Activated CD4-positive, alpha-beta T cell treated with anti-CD3 and anti-CD28 coated beads, Interleukin-2, amount 10 ng/mL, durations not matched to agents 7 days and 5 days (primary cell): ENCODE data around the gene DSCAML1. TPM values are rescaled to one million over a fixed set of nuclear protein-coding genes. Genes with fewer than 3 reads are reported as not detected.

Experiments
- CTCF ChIA-PET: fragments of 350-600 bp; sonication (Branson Sonifier 250); formaldehyde crosslinking; loops from one replicate; lab custom pipeline; 2021; ENCODE audit warnings: antibody characterized with exemption; lab: Charles Lee
- POLR2A ChIA-PET: fragments of 350-600 bp; sonication (Branson Sonifier 250); formaldehyde crosslinking; loops from one replicate; lab custom pipeline; 2021; ENCODE audit warnings: antibody characterized with exemption; lab: Charles Lee
- DNase-seq: peaks from one replicate; pipeline ENCODE4 v3.0.0-alpha.2; 2020
- H3K27ac Mint-ChIP-seq: one replicate; pipeline ENCODE4 v1.8.0; 2021; ENCODE audit warnings: mild to moderate bottlenecking, moderate library complexity, mixed read lengths
- H3K27me3 Mint-ChIP-seq: one replicate; pipeline ENCODE4 v1.8.0; 2021; ENCODE audit warnings: mixed read lengths
- H3K36me3 Mint-ChIP-seq: one replicate; pipeline ENCODE4 v1.8.0; 2021; ENCODE audit warnings: low read depth, mixed read lengths
- H3K4me1 Mint-ChIP-seq: one replicate; pipeline ENCODE4 v1.8.0; 2021; ENCODE audit warnings: mixed read lengths
- H3K4me3 Mint-ChIP-seq: one replicate; pipeline ENCODE4 v1.8.0; 2021; ENCODE audit warnings: mild to moderate bottlenecking, moderate library complexity, mixed read lengths
- H3K9me3 Mint-ChIP-seq: one replicate; pipeline ENCODE4 v1.8.0; 2021; ENCODE audit warnings: mixed read lengths
- total RNA-seq, 2 experiments: library from RNA; stranded (reverse); gene quantifications; one replicate each; pipeline ENCODE4 v1.2.3, GENCODE V29; 2021

DSCAML1 gene
- total RNA-seq, 2 experiments from 2014 or later: 0.02 to 0.25 TPM

DNA sequence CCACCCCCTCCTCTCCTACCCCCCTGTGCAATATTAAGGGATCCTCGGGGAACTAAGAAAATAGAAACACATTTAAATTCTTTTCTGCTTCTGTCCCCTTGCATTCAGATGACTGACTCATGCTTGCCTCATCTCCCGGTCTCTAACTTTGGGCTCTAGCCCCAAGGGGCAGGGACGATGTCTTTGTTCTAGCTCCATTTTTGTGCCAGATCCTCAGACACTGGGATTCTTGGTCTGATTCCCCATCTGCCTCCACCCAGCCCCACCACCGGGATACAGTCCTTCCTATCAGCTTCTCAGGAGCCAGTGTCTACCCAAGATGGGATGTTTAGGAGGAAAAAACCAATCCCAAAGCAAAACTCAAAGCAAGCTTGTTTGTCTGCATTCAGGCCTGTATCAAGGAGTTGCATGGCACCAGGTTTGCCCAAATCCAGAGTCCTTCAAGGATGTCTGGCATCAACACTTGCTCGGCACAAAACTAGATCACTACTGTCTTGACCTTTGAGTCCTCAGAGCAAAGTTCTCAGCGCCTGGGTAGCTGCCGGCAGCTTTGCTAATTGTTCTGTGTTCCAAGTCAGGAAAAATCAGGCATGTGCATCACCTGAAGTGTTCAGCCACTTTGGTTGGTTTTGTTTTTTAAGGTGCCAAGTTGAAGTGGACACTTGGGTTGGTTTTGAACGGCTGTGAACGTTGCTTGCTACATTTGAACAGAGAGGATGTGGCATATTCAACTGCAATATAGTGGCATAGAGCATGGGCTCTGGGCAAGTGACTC, 212.8 kb downstream of the DSCAML1 start:
- Mint-ChIP-seq H3K9me3 (no peaks in the 10 kb centered on the region), H3K4me3 (no peak overlapping the region), H3K36me3 (no peaks in the 10 kb centered on the region), H3K27me3 (peaks cover 2% of the 10 kb centered on the region), H3K27ac (no peak overlapping the region), H3K4me1 (no peaks in the 10 kb centered on the region)
- POLR2A ChIA-PET: no interaction called here
- DNase-seq: no peak
- CTCF ChIA-PET: interaction anchor here (0.6 kb wide), 1 partner anchor 9 kb away, joined by 4 read pairs; no protein-coding TSS in a partner anchor

GRCh38 chr11:117583063-117583801, 213.8 kb downstream of the DSCAML1 start:
- POLR2A ChIA-PET: no interaction called here
- no peak overlapping the region for H3K4me3 Mint-ChIP-seq

GRCh38 chr11:117582433-117582832, 214.6 kb downstream of the DSCAML1 start:
- DNase-seq: no peak
- Mint-ChIP-seq H3K4me1 (no peaks in the 10 kb centered on the region), H3K27me3 (peaks cover 7% of the 10 kb centered on the region), H3K36me3 (no peaks in the 10 kb centered on the region), H3K4me3 (no peak overlapping the region), H3K9me3 (no peaks in the 10 kb centered on the region), H3K27ac (no peak overlapping the region)
- CTCF ChIA-PET: no interaction called here
- POLR2A ChIA-PET: no interaction called here

More at GRCh38 chr11:117583063-117583801, 213.8 kb downstream of the DSCAML1 start:
- no peaks in the 10 kb centered on the region for H3K4me1 Mint-ChIP-seq
- H3K27ac Mint-ChIP-seq: no peak overlapping the region
- H3K36me3 Mint-ChIP-seq: no peaks in the 10 kb centered on the region
- no peak for DNase-seq
- peaks cover 7% of the 10 kb centered on the region for H3K27me3 Mint-ChIP-seq
- no peaks in the 10 kb centered on the region for H3K9me3 Mint-ChIP-seq
- CTCF ChIA-PET: interaction anchor here (0.6 kb wide), 1 partner anchor 10 kb away, joined by 4 read pairs; no protein-coding TSS in a partner anchor

GRCh38 chr11:117580866-117581265, 216.2 kb downstream of the DSCAML1 start:
- Mint-ChIP-seq H3K4me1 (no peaks in the 10 kb centered on the region), H3K36me3 (no peaks in the 10 kb centered on the region), H3K27ac (no peak overlapping the region), H3K9me3 (no peaks in the 10 kb centered on the region), H3K27me3 (peaks cover 7% of the 10 kb centered on the region), H3K4me3 (no peak overlapping the region)
- CTCF ChIA-PET: interaction anchor here (1.9 kb wide), 1 partner anchor 18 kb away, joined by 5 read pairs; no protein-coding TSS in a partner anchor
- POLR2A ChIA-PET: no interaction called here
- no peak for DNase-seq

- H3K36me3 Mint-ChIP-seq: no peaks in the 10 kb centered on the region
- DNase-seq: no peak
- no peaks in the 10 kb centered on the region for H3K4me1 Mint-ChIP-seq
- H3K4me3 Mint-ChIP-seq: no peak overlapping the region
- no peaks in the 10 kb centered on the region for H3K9me3 Mint-ChIP-seq
- H3K27ac Mint-ChIP-seq: no peak overlapping the region
- H3K27me3 Mint-ChIP-seq: peaks cover 7% of the 10 kb centered on the region
- ChIA-PET CTCF (interaction anchor here (1.0 to 1.9 kb wide), 3 partner anchors 16 to 153 kb away, joined by 3 to 5 read pairs (median 4); no protein-coding TSS in a partner anchor), POLR2A (no interaction called here)
These were observed 217.9 kb downstream of the DSCAML1 start for GRCh38 chr11:117579161-117579560.

GRCh38 chr11:117575856-117576255, 221.2 kb downstream of the DSCAML1 start:
- no peak overlapping the region for H3K4me3 Mint-ChIP-seq
- no peak for DNase-seq
- no peaks in the 10 kb centered on the region for H3K36me3 Mint-ChIP-seq
- no peaks in the 10 kb centered on the region for H3K9me3 Mint-ChIP-seq
- no peak overlapping the region for H3K27ac Mint-ChIP-seq
- CTCF ChIA-PET: no interaction called here
- POLR2A ChIA-PET: no interaction called here
- H3K4me1 Mint-ChIP-seq: no peaks in the 10 kb centered on the region
- H3K27me3 Mint-ChIP-seq: peaks cover 5% of the 10 kb centered on the region

DNA sequence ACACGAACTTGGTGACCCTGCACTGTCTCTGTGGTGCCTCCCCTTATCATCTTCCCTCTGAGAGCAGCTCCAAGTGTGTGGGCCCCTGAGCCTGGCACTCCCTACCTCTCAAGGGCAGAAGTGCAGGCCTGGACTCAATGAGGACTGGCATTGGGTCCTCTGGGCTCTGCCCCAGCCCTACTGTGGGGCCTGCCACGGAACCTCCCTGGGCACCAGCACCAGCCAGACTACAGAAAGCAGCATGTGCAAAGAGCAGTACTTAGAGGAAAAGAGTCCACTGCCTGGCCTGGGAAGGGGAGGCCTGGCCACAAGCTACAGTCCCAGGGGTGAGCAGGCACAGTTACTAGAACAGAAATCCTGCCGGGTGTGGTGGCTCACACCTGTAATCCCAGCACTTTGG, 222.5 kb downstream of the DSCAML1 start:
- CTCF ChIA-PET: no interaction called here
- no peaks in the 10 kb centered on the region for H3K4me1 Mint-ChIP-seq

GRCh38 chr11:117573326-117573725, 223.7 kb downstream of the DSCAML1 start:
- H3K9me3 Mint-ChIP-seq: no peaks in the 10 kb centered on the region
- H3K4me3 Mint-ChIP-seq: no peak overlapping the region
- no peaks in the 10 kb centered on the region for H3K4me1 Mint-ChIP-seq
- H3K27ac Mint-ChIP-seq: no peak overlapping the region
- H3K36me3 Mint-ChIP-seq: no peaks in the 10 kb centered on the region
- POLR2A ChIA-PET: no interaction called here
- H3K27me3 Mint-ChIP-seq: no peaks in the 10 kb centered on the region
- CTCF ChIA-PET: interaction anchor here (0.6 to 0.7 kb wide), 2 partner anchors 18 to 66 kb away, joined by 3 read pairs; no protein-coding TSS in a partner anchor
- no peak for DNase-seq

More for the DNA sequence above, 222.5 kb downstream of the DSCAML1 start:
- no peaks in the 10 kb centered on the region for H3K36me3 Mint-ChIP-seq
- H3K27ac Mint-ChIP-seq: no peak overlapping the region
- DNase-seq: no peak
- no peak overlapping the region for H3K4me3 Mint-ChIP-seq
- no peaks in the 10 kb centered on the region for H3K9me3 Mint-ChIP-seq
- peaks cover 5% of the 10 kb centered on the region for H3K27me3 Mint-ChIP-seq
- POLR2A ChIA-PET: no interaction called here

DNA sequence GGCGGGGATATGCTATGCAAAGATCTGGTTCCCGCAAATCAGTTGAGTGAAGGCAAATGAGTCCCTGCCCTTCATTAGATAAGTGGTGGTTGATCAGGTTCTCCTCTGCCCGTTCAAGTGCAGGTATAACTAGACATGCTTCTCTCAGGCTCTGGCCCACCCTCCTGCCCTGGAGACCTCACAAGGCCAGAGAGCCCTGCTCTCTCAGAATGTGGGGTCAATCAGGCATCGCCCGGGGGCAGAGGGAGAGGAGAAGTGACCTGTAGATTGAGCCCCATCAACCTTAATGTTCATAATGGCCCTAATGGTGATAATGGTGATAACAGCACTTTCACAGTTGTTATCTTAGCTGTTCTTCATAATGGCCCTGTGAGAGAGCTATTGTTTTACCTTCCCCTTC, 224.3 kb downstream of the DSCAML1 start:
- CTCF ChIA-PET: interaction anchor here (0.7 kb wide), 1 partner anchor 18 kb away, joined by 3 read pairs; no protein-coding TSS in a partner anchor
- Mint-ChIP-seq H3K9me3 (no peaks in the 10 kb centered on the region), H3K36me3 (no peaks in the 10 kb centered on the region), H3K4me1 (no peaks in the 10 kb centered on the region), H3K27ac (no peak overlapping the region), H3K27me3 (no peaks in the 10 kb centered on the region), H3K4me3 (no peak overlapping the region)
- POLR2A ChIA-PET: no interaction called here
- DNase-seq: no peak

DNA sequence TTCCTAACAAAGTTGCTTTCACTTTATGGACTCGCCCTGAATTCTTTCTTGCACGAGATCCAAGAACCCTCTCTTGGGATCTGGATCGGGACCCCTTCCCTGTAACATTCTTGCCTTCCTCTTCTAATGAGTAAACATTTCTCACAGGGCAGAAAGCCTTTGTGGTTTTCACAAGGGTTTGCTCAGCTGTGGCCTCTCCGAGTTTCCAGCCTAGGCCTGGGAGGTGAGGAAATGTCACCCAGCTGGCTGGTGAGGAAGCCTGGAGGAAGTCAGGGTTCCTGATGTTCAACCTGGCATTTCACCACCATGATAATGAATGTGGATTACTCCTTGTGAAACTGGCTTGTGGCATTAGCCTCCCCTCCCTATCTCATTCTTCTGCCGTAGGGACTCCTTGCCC, 224.9 kb downstream of the DSCAML1 start:
- Mint-ChIP-seq H3K4me3 (no peak overlapping the region), H3K36me3 (no peaks in the 10 kb centered on the region), H3K27me3 (no peaks in the 10 kb centered on the region), H3K9me3 (no peaks in the 10 kb centered on the region), H3K4me1 (no peaks in the 10 kb centered on the region), H3K27ac (no peak overlapping the region)
- POLR2A ChIA-PET: no interaction called here
- no peak for DNase-seq
- CTCF ChIA-PET: no interaction called here

DNA sequence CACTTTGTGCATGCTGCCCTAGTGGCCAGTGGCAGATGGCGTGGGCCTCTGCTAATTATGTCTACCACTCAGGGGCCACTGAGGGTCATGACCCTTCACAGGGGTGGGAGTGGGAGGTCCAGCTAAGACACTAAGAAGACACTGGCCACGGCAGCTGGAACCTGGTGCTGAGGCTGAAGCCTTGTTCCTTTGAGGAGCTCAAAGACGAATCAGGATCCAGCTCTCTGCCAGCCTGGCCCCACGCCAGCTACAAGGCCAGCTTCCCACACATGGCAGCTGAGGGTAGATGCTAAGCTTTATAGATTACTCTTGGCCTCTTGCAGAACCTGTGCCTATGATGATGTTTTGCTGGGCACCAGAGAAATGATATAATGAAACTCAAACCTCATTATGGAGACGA, 226.3 kb downstream of the DSCAML1 start:
- no peaks in the 10 kb centered on the region for H3K36me3 Mint-ChIP-seq
- H3K27ac Mint-ChIP-seq: no peak overlapping the region
- POLR2A ChIA-PET: no interaction called here
- no peak overlapping the region for H3K4me3 Mint-ChIP-seq
- no peak for DNase-seq
- H3K27me3 Mint-ChIP-seq: no peaks in the 10 kb centered on the region
- CTCF ChIA-PET: no interaction called here
- no peaks in the 10 kb centered on the region for H3K9me3 Mint-ChIP-seq
- no peaks in the 10 kb centered on the region for H3K4me1 Mint-ChIP-seq

DNA sequence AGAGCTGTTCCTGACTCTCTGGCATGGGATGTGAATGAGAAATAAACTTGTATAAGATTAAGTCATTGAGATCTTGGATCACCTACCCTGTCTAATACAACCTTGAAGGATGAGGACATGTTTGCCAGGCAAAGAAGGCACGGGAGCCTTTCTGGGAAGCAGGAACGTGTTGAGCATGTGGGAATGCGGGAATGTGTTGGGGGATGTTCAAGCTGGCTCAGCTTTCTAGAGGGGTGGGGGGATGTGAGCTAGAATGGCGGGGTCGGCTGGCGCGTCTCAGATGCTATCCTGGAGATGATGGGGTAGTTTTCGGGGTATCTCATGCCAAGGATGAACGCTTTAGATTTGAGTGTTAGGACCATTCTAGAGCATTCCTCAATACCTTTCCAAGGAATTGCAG, 227.1 kb downstream of the DSCAML1 start:
- H3K27me3 Mint-ChIP-seq: no peaks in the 10 kb centered on the region
- CTCF ChIA-PET: no interaction called here
- H3K9me3 Mint-ChIP-seq: no peaks in the 10 kb centered on the region

DNA sequence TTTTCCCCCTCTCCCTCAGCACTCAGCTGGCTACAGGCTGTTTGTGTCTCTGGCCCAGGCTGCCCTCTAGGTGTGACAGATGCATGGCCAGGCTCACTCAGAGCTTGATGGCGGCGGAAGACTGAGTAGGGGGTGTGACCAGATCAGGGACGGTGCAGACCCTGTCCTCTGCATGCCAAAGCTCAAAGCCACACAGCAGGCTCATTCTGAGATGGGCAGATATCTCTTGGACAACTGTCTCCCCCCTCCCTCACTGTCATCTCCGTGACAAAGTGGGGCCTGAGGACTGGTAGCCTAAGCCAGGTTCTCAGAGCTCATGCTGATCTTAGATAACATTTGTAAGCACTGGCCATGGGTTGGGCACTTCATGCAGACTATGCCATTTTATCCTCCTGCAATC, 231.3 kb downstream of the DSCAML1 start:
- H3K9me3 Mint-ChIP-seq: no peaks in the 10 kb centered on the region
- ChIA-PET CTCF (interaction anchor here (0.6 to 1.4 kb wide), 2 partner anchors 11 to 492 kb away, joined by 3 read pairs; no protein-coding TSS in a partner anchor), POLR2A (no interaction called here)
- no peak overlapping the region for H3K4me3 Mint-ChIP-seq
- H3K4me1 Mint-ChIP-seq: no peaks in the 10 kb centered on the region
- no peak for DNase-seq
- H3K36me3 Mint-ChIP-seq: no peaks in the 10 kb centered on the region
- no peak overlapping the region for H3K27ac Mint-ChIP-seq
- H3K27me3 Mint-ChIP-seq: no peaks in the 10 kb centered on the region

More for the DNA sequence above, 227.1 kb downstream of the DSCAML1 start:
- Mint-ChIP-seq H3K36me3 (no peaks in the 10 kb centered on the region), H3K4me3 (no peak overlapping the region), H3K27ac (no peak overlapping the region), H3K4me1 (no peaks in the 10 kb centered on the region)
- POLR2A ChIA-PET: no interaction called here
- DNase-seq: no peak
